Left renal pelvis (tissue), 4 donors: ENCODE measurements around the gene WASL. TPM values are rescaled to one million over a fixed set of nuclear protein-coding genes. Genes with fewer than 3 reads are reported as not detected.
"Not testable (repeated sequence)": the region's sequence is repeated elsewhere in the genome, so short reads cannot be mapped to it uniquely, and the experiment has no call there.

Source experiments
- DNase-seq, 4 donors: peaks; one replicate each; pipeline ENCODE4 v3.0.0-alpha.2; 2013; ENCODE audit warnings: low read depth in 4 of 4, low spot score in 3 of 4
- polyA plus RNA-seq, 4 donors: library from polyadenylated mRNA; unstranded; fragments of 120-200 nt; gene quantifications; one replicate each; pipeline ENCODE4 v1.2.1, GENCODE V29; 2013; ENCODE audit not compliant: insufficient read length in 4 of 4

WASL gene
- 10 to 100 TPM; 74.2 to 96.6 (median 81.2) TPM for polyA plus RNA-seq

GRCh38 chr7:123748734-123749536, at the start of gene WASL:
Gene WASL (minus strand): TSS chr7:123749003. CDS start chr7:123748734, 269 bp downstream.
- DNase-seq, result peak; percentile 83 to 87 (median 84)

- DNase-seq, result peak in 3 of 4 donors; percentile 33 to 43 (median 39)
Measured at GRCh38 chr7:123797673-123798531, 49.1 kb upstream of the WASL start.

GRCh38 chr7:123796568-123796967, 47.8 kb upstream of the WASL start:
- no peak for DNase-seq

- no peak for DNase-seq
Measured at GRCh38 chr7:123795917-123796316, 47.1 kb upstream of the WASL start.

- DNase-seq, result not testable (repeated sequence)
Measured at GRCh38 chr7:123795116-123795515, 46.3 kb upstream of the WASL start.

- DNase-seq, result no peak
Measured at GRCh38 chr7:123792547-123792946, 43.7 kb upstream of the WASL start.

- no peak for DNase-seq
Measured at GRCh38 chr7:123791001-123791400, 42.2 kb upstream of the WASL start.

- DNase-seq, result no peak
Measured at GRCh38 chr7:123789817-123790216, 41.0 kb upstream of the WASL start.

- no peak for DNase-seq
Measured at GRCh38 chr7:123789206-123789784, 40.5 kb upstream of the WASL start.

- DNase-seq, result no peak
Measured at GRCh38 chr7:123788584-123788983, 39.8 kb upstream of the WASL start.

- no peak for DNase-seq
Measured at GRCh38 chr7:123787220-123788007, 38.6 kb upstream of the WASL start.

- peak in 3 of 4 donors; percentile 39 to 44 (median 40) for DNase-seq
Measured at GRCh38 chr7:123784263-123784662, 35.5 kb upstream of the WASL start.

- DNase-seq, result no peak
Measured at GRCh38 chr7:123783820-123784219, 35.0 kb upstream of the WASL start.

GRCh38 chr7:123782071-123782798, 33.4 kb upstream of the WASL start:
- DNase-seq, result no peak

GRCh38 chr7:123780472-123780871, 31.7 kb upstream of the WASL start:
- not testable (repeated sequence) for DNase-seq

GRCh38 chr7:123774496-123774895, 25.7 kb upstream of the WASL start:
- DNase-seq, result no peak

- DNase-seq, result no peak
Measured at GRCh38 chr7:123773481-123773880, 24.7 kb upstream of the WASL start.

GRCh38 chr7:123772652-123773051, 23.8 kb upstream of the WASL start:
- no peak for DNase-seq

GRCh38 chr7:123771846-123772245, 23.0 kb upstream of the WASL start:
- no peak for DNase-seq

GRCh38 chr7:123771256-123771655, 22.5 kb upstream of the WASL start:
- DNase-seq, result no peak
